Parathyroid adenoma (tissue), 2 donors: ENCODE results near the gene CUX1.

Experiments used
- H2AFZ ChIP-seq: fragments of 300-600 bp; sonication (generic); one replicate; pipeline ENCODE4 v1.7.0; 2017; ENCODE audit warnings: antibody characterized with exemption, mild to moderate bottlenecking
- H3K27ac ChIP-seq: fragments of 300-600 bp; sonication (generic); one replicate; pipeline ENCODE4 v1.7.0; 2017
- H3K27me3 ChIP-seq: fragments of 300-600 bp; sonication (generic); one replicate; pipeline ENCODE4 v1.7.0; 2017; ENCODE audit warnings: low read length; ENCODE audit not compliant: control insufficient read depth, insufficient read depth
- H3K36me3 ChIP-seq: fragments of 300-600 bp; sonication (generic); one replicate; pipeline ENCODE4 v1.7.0; 2017; ENCODE audit warnings: low read length; ENCODE audit not compliant: control insufficient read depth, insufficient read depth
- H3K4me1 ChIP-seq: fragments of 300-600 bp; sonication (generic); one replicate; pipeline ENCODE4 v1.7.0; 2017; ENCODE audit warnings: control low read depth
- H3K4me2 ChIP-seq: fragments of 300-600 bp; sonication (generic); one replicate; pipeline ENCODE4 v1.7.0; 2017; ENCODE audit warnings: low read length
- H3K4me3 ChIP-seq: fragments of 300-600 bp; sonication (generic); one replicate; pipeline ENCODE4 v1.7.0; 2017; ENCODE audit warnings: low read depth, low read length
- H3K79me2 ChIP-seq: fragments of 300-600 bp; sonication (generic); one replicate; pipeline ENCODE4 v1.7.0; 2017; ENCODE audit warnings: control low read depth
- H3K9ac ChIP-seq: fragments of 300-600 bp; sonication (generic); one replicate; pipeline ENCODE4 v1.7.0; 2017; ENCODE audit warnings: mild to moderate bottlenecking
- H3K9me3 ChIP-seq: fragments of 300-600 bp; sonication (generic); one replicate; pipeline ENCODE4 v1.7.0; 2017; ENCODE audit warnings: low read length; ENCODE audit not compliant: control insufficient read depth
- TF ChIP-seq, protein P1 (sequence below): fragments of 300-600 bp; sonication (generic); IDR thresholded peaks from one replicate; pipeline ENCODE4 v1.7.0; 2017; ENCODE audit warnings: antibody characterized with exemption, mild to moderate bottlenecking
- donor health status: primary hyperparathyroidism.

Gene CUX1

GRCh38 chr7:101998029-101998905 is 180.8 kb downstream of the CUX1 start:
- no peak overlapping the region for H3K4me3 ChIP-seq
- no peak overlapping the region for H3K9ac ChIP-seq

GRCh38 chr7:101998906-101999240 is 181.4 kb downstream of the CUX1 start:
- Histone ChIP-seq H3K27ac (no peak overlapping the region), H3K4me3 (no peak overlapping the region), H3K9me3 (no peaks in the 10 kb centered on the region), H3K79me2 (peaks cover 48% of the 10 kb centered on the region), H3K4me1 (no peaks in the 10 kb centered on the region), H3K4me2 (no peak overlapping the region), H3K9ac (no peak overlapping the region), H3K27me3 (no peaks in the 10 kb centered on the region), H3K36me3 (no peaks in the 10 kb centered on the region), H2AFZ (no peak overlapping the region)
- TF ChIP-seq, protein P1, sequence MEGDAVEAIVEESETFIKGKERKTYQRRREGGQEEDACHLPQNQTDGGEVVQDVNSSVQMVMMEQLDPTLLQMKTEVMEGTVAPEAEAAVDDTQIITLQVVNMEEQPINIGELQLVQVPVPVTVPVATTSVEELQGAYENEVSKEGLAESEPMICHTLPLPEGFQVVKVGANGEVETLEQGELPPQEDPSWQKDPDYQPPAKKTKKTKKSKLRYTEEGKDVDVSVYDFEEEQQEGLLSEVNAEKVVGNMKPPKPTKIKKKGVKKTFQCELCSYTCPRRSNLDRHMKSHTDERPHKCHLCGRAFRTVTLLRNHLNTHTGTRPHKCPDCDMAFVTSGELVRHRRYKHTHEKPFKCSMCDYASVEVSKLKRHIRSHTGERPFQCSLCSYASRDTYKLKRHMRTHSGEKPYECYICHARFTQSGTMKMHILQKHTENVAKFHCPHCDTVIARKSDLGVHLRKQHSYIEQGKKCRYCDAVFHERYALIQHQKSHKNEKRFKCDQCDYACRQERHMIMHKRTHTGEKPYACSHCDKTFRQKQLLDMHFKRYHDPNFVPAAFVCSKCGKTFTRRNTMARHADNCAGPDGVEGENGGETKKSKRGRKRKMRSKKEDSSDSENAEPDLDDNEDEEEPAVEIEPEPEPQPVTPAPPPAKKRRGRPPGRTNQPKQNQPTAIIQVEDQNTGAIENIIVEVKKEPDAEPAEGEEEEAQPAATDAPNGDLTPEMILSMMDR = no peak

More at GRCh38 chr7:101998029-101998905, 180.8 kb downstream of the CUX1 start:
- H3K27me3 ChIP-seq = no peaks in the 10 kb centered on the region
- H3K4me1 ChIP-seq = no peaks in the 10 kb centered on the region
- no peak overlapping the region for H2AFZ ChIP-seq
- no peak overlapping the region for H3K27ac ChIP-seq
- no peaks in the 10 kb centered on the region for H3K36me3 ChIP-seq
- H3K9me3 ChIP-seq = no peaks in the 10 kb centered on the region
- peaks cover 54% of the 10 kb centered on the region for H3K79me2 ChIP-seq
- TF ChIP-seq, protein P1 = no peak
- H3K4me2 ChIP-seq = no peak overlapping the region

- H3K4me3 ChIP-seq = no peak overlapping the region
- H3K36me3 ChIP-seq = no peaks in the 10 kb centered on the region
- H3K4me1 ChIP-seq = no peaks in the 10 kb centered on the region
- H3K79me2 ChIP-seq = peaks cover 43% of the 10 kb centered on the region
- no peak overlapping the region for H3K27ac ChIP-seq
- H3K9me3 ChIP-seq = no peaks in the 10 kb centered on the region
- TF ChIP-seq, protein P1 = no peak
- no peak overlapping the region for H2AFZ ChIP-seq
- H3K27me3 ChIP-seq = no peaks in the 10 kb centered on the region
- no peak overlapping the region for H3K9ac ChIP-seq
- H3K4me2 ChIP-seq = no peak overlapping the region
These were observed 182.0 kb downstream of the CUX1 start for GRCh38 chr7:101999393-101999792.

GRCh38 chr7:102000123-102000522 is 182.7 kb downstream of the CUX1 start:
- no peak overlapping the region for H3K4me2 ChIP-seq
- no peaks in the 10 kb centered on the region for H3K36me3 ChIP-seq
- peaks cover 41% of the 10 kb centered on the region for H3K79me2 ChIP-seq
- TF ChIP-seq, protein P1 = no peak
- no peak overlapping the region for H3K27ac ChIP-seq
- H3K4me1 ChIP-seq = no peaks in the 10 kb centered on the region
- H3K9ac ChIP-seq = no peak overlapping the region
- H3K4me3 ChIP-seq = no peak overlapping the region
- H3K27me3 ChIP-seq = no peaks in the 10 kb centered on the region
- no peaks in the 10 kb centered on the region for H3K9me3 ChIP-seq
- no peak overlapping the region for H2AFZ ChIP-seq

DNA sequence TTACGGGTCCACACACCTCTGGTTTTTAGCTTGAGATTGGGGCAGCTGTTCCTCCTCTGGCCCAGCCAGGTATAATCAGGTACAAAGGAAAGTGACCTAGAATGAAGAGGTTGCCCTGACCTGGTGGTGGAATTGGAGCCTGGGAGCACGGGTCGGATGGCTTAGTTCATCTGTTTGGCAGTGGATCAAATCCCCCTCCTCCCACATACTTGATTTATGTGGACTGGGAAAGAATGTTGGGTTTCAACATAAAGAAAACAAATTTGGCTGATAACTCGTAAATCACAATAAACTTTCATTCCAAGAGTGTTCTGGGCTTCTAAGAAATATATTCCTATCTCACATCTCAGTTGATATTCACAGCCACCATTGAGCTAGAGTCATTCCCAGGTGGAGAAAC is 186.8 kb downstream of the CUX1 start:
- H3K9me3 ChIP-seq = no peaks in the 10 kb centered on the region
- no peak overlapping the region for H3K4me3 ChIP-seq
- no peaks in the 10 kb centered on the region for H3K36me3 ChIP-seq
- no peak overlapping the region for H3K9ac ChIP-seq
- no peak overlapping the region for H3K4me2 ChIP-seq
- H3K27me3 ChIP-seq = no peaks in the 10 kb centered on the region
- peaks cover 19% of the 10 kb centered on the region for H3K79me2 ChIP-seq
- no peaks in the 10 kb centered on the region for H3K4me1 ChIP-seq
- H3K27ac ChIP-seq = no peak overlapping the region
- no peak overlapping the region for H2AFZ ChIP-seq
- TF ChIP-seq, protein P1 = no peak
